C1 segment of cervical spinal cord (tissue), 14 donors: Measurements from ENCODE around the gene RIMBP2.

ENCODE experiments used
- DNase-seq, 14 donors: peaks; one replicate each; lab custom pipeline; 2025; lab: John Stamatoyannopoulos, UW

The RIMBP2 gene

DNA sequence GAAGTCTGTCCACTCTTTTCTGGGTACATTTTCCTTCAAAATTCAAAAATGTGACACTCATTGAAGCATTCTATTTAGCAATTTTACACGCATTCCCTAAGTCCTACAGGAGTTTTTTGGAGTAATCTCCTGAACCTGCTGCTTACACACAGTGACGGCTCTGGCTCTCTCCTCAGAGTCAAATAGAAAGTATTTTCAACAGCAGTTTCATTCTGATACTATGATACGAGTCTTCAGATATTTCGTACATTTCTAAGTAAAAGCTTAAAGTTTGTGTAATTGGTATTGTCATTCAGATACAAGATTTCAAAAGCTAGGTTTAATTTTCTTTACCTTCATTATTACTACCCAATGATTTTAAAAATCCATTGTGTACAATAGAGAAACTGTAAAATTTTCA lies 342.0 kb downstream of the RIMBP2 start:
- no peak for DNase-seq

DNA sequence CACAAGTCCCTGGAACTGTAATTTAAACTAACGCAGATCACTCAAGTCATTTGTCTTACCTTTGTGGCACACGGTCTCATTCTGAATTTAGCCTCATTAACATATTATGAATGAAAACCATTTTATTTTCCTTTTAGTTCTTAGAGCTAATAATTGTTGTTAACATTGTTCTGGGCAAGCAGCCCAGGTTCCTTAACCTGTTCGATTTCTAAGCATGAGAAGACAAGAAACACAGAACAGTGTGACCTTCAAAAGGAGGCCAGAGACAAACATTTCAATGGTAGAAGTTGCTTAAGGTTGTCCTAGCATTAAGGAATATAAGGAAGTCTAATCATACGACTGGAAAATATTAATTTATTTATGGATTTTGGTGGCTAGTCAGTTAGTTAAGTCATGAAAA lies 343.2 kb downstream of the RIMBP2 start:
- no peak for DNase-seq

- DNase-seq: no peak
These were observed 344.8 kb downstream of the RIMBP2 start for GRCh38 chr12:130371296-130371695.

- DNase-seq: no peak
These were observed 346.3 kb downstream of the RIMBP2 start for GRCh38 chr12:130369816-130370215.

DNA sequence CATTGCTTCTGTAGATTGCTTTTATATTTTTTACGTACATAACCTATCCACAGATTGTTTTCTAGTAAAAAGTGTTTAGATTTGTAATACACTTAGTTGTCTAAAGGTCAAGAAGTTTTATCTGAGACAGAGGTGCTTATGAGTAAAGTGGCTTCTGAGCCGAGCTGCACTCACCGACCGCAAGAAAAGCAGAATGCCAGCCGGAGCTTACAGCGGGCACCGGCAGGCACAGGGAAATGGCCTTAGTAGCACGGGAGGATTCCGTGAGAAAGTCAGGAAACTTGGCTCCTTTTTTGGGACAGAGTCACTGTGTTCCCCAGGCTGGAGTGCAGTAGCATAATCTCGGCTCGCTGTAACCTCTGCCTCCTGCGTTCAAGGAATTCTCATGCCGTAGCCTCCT lies 348.6 kb downstream of the RIMBP2 start:
- no peak for DNase-seq

DNA sequence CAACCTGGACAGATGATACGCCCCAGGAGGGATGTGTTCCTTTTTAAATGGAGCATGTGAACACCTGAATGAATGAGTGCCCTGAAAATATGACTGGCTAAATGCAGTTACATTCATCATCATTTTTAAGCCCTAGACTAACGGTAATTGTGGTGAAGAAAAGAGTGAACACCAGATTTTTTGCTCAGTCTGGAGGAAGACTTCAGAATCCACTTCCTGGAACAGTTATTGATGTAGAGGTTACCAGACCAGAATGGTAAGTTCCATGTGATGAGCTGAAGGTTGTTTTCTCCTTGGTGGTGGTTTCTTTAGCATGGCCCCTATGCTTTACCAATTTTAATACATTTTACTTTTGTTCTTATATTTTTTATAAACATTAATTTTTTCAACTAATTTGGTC lies 349.1 kb downstream of the RIMBP2 start:
- no peak for DNase-seq

DNA sequence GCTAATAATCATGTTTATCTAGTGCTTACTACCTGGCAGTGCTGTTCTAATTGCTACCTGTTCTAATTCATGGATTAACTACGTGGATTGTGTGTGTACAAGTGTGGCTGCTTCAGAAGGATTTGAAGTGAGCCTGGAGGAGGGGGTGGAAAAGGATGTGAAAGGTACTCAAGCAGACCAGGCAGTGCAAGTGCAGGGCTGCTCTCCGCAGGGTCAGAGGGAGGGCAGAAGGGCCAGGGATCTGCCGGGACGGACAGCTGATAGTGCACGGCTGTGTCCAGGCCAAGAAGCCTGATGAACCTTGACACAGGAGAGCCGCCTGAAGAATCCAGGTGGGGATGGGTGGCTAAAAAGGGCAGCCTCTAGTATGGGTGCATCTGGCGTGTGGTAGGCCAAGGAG lies 349.9 kb downstream of the RIMBP2 start:
- no peak for DNase-seq

DNA sequence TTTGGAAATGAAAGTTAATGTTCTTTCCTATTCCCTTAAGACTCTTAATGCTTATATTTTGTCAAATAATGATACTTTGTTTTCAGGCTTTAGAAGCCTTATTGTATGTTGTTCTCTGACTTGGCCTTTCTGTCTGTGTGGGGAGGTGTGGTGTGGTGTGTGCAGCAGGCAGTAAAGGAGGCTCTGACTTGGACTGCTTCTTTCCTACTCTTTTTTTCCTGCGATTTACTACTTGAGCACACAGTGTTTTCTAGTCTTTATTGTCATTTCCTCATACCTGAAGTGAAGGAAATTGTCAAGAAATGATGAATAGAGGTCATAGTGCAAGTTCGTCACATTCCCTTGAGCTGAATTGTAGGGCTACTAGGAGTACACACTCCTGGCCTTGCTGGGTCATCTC lies 351.5 kb downstream of the RIMBP2 start:
- no peak for DNase-seq

DNA sequence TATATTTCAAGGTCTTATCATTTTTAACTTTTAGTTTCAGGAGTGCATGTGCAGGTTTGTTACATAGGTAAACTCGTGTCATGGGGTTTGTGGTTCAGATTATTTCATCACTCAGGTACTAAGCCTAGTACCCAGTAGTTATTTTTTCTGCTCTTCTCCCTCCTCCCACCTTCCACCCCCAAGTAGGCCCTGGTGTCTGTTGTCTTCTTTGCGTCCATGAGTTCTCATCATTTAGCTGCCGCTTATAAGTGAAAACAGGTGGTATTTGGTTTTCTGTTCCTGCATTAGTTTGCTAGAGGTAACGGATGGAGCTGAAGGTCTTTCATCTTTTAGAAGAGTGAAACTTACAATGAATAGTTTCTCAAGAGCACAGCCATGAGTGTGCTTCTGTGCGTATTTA lies 354.0 kb downstream of the RIMBP2 start:
- DNase-seq: no peak

DNA sequence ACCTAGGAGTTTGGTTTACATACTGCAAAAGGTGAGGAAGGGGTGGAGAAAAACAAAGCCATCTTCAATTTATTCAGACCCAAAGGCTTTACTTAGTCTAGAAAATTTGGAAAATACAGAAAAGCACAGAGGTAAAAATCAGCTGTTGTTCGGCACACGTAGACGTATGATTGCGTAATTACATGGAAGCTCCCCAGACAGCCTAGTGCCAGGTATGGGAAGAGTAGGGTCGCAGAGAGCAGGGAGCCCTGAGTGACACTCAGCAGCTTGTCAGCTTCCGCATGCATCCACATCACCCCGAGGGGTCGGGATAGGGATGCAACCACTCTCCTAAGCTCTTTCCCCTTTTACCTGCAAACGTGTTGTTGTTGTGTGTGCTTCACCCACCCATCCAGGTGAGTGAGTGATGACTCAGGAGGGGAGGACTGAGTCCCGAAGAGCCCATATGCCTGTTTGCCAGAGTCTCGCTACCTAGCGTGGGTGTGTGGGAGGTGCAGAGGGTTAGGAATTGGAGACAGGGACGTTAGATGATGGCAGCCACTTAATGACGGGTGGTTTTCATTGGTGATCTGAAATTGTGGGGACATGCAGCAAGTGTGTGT lies 358.3 kb downstream of the RIMBP2 start:
- DNase-seq: no peak

- no peak for DNase-seq
These were observed 358.9 kb downstream of the RIMBP2 start for GRCh38 chr12:130357241-130357640.

- DNase-seq: no peak
These were observed 359.9 kb downstream of the RIMBP2 start for GRCh38 chr12:130356222-130356621.

DNA sequence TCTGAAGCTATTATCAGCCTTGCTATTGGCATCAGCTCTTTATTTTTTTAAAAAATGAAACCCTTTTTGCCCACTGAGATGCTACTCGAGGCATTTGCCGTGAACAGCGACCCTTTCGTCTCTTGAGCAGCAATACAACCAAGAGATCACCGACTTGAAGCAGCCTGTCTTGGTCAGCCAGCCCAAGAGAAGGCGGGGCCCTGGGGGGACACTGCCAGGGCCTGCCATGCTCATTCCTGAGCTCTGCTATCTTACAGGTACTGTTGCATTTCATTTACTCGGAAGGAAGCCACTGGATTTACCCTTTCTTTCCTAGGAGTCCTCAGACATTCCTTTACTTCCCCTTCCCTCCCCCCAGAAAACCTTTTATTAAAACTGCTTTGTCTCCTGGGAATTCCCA lies 361.7 kb downstream of the RIMBP2 start:
- no peak for DNase-seq

DNA sequence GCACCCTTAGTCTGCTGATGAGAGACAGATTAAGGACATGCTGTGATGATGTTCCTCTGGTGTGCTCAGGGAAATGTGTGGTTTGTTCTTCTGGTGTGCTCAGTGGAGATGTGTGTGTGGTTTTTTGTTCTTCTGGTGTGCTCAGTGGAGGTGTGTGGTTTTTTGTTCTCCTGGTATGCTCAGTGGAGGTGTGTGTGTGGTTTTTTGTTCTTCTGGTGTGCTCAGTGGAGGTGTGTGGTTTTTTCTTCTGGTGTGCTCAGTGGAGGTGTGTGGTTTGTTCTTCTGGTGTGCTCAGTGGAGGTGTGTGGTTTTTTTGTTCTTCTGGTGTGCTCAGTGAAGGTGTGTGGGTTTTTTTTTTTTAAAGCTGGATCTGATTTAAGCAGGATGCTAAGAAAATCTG lies 363.0 kb downstream of the RIMBP2 start:
- no peak for DNase-seq

DNA sequence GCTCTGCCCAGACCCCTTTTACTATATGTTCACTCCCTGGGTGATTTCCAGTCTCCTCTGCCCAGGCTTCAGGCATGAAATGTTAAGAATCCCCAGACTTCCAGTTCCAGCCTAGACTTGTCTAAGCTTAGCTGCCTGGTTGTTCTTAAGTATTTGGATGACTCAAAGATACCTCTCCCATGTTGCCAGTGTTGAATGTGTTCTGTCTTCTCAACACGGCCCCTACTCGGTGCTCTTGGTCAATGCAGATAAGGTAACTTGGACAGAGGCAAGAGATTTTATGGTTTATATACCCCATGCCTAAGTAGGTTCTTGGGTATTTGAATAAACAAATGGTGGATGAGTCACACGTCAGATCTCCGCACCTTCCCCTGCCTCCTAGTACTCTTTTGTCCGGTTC lies 364.8 kb downstream of the RIMBP2 start:
- DNase-seq: no peak

- DNase-seq: no peak
These were observed 365.4 kb downstream of the RIMBP2 start for GRCh38 chr12:130350715-130351114.

GRCh38 chr12:130347588-130347987 lies 368.5 kb downstream of the RIMBP2 start:
- DNase-seq: no peak
